GM12878 (cell line): ENCODE data around the gene SLC41A1. TPM values are rescaled to one million over a fixed set of nuclear protein-coding genes. Genes with fewer than 3 reads are reported as not detected.
A peak's percentile ranks its signal among the peaks of the same experiment; 100 is the strongest.

Experiments
- ASH2L ChIP-seq: fragments of 300-600, 200-600 bp; sonication (generic); IDR thresholded peaks from 2 replicates; pipeline ENCODE4 v1.6.1; 2017; ENCODE audit warnings: low read depth, mild to moderate bottlenecking, borderline replicate concordance
- ATF2 ChIP-seq: IDR thresholded peaks from 2 replicates; pipeline ENCODE4 v1.6.1; 2012; ENCODE audit warnings: low read length, inconsistent platforms
- CEBPB ChIP-seq, 2 experiments: fragments of 150-350 bp in 1 of 2; IDR thresholded peaks; 2 replicates each; pipeline ENCODE4 v1.6.1; 2012 to 2014; ENCODE audit warnings: low read depth in 2 of 2, low read length in 2 of 2, borderline replicate concordance in 1 of 2, inconsistent platforms in 1 of 2
- HCFC1 ChIP-seq: fragments of 150-350 bp; IDR thresholded peaks from 2 replicates; pipeline ENCODE4 v1.6.1; 2014; ENCODE audit warnings: low read length
- HDGF ChIP-seq: fragments of 450-650 bp; IDR thresholded peaks from 2 replicates; pipeline ENCODE4 v1.6.1; 2016; ENCODE audit warnings: antibody characterized with exemption
- MXI1 ChIP-seq: fragments of 150-350 bp; IDR thresholded peaks from 2 replicates; pipeline ENCODE4 v1.6.1; 2011; ENCODE audit warnings: low read depth, mild to moderate bottlenecking, inconsistent platforms, low read length, improper control_type of control experiment
- POLR2AphosphoS2 ChIP-seq: IDR thresholded peaks from 2 replicates; pipeline ENCODE4 v1.6.1; 2011; ENCODE audit warnings: low read depth, mild to moderate bottlenecking, low read length, improper control_type of control experiment, moderate library complexity
- RBBP5 ChIP-seq: fragments of 200-600 bp; sonication (generic); conservative IDR thresholded peaks from 2 replicates; pipeline ENCODE4 v1.6.1; 2016
- SP1 ChIP-seq: IDR thresholded peaks from one replicate; pipeline ENCODE4 v1.6.1; 2011; ENCODE audit warnings: low read depth, low read length
- STAT3 ChIP-seq: IDR thresholded peaks from 2 replicates; pipeline ENCODE4 v1.6.1; 2011; ENCODE audit warnings: low read depth, low read length, improper control_type of control experiment
- SUPT20H ChIP-seq: IDR thresholded peaks from 2 replicates; pipeline ENCODE4 v1.6.1; 2011; ENCODE audit warnings: low read depth, mild to moderate bottlenecking, low read length, moderate library complexity, borderline replicate concordance; ENCODE audit not compliant: control insufficient read depth
- WRNIP1 ChIP-seq: IDR thresholded peaks from 2 replicates; pipeline ENCODE4 v1.6.1; 2011; ENCODE audit warnings: low read depth, low read length, improper control_type of control experiment, borderline replicate concordance
- polyA plus RNA-seq, 11 experiments: library from polyadenylated mRNA; depleted of rRNA in 4 of 11; unstranded in 6 of 11; stranded (reverse) in 5 of 11; fragments of >200 nt; fragmentation: Nextera tagmentation in 4 of 11; fragmentation: Illumina TruSeq in 1 of 11; extraction: Ambion mirVana in 4 of 11; extraction: Trizol in 1 of 11; gene quantifications; 1 replicate in 1 of 11; 2 replicates in 10 of 11; pipeline versions ENCODE4 v1.2.1 to v1.2.3, GENCODE V29; 2011 to 2016; ENCODE audit warnings: inconsistent platforms in 2 of 11, missing spikeins in 2 of 11, low read depth in 1 of 11
- total RNA-seq, 4 experiments: library from RNA; depleted of rRNA in 3 of 4; stranded (reverse); fragments of >200 nt in 3 of 4; fragmentation: Illumina TruSeq in 1 of 4; extraction: Trizol in 1 of 4; gene quantifications; 2 replicates each; pipeline versions ENCODE4 v1.2.1 to v1.2.3, GENCODE V29; 2013 to 2021
- TF ChIP-seq, protein P1 (sequence below): IDR thresholded peaks from 2 replicates; pipeline ENCODE4 v1.6.1; 2012; ENCODE audit warnings: improper control_type of control experiment, low read depth, low read length; ENCODE audit not compliant: insufficient replicate concordance
- TF ChIP-seq, protein P2 (sequence below): fragments of 450-650 bp; formaldehyde crosslinking; IDR thresholded peaks from 2 replicates; pipeline ENCODE4 v1.4.0; 2022; ENCODE audit warnings: mild to moderate bottlenecking, moderate library complexity
- TF ChIP-seq, protein P3 (sequence below): fragments of 450-650 bp; formaldehyde crosslinking; IDR thresholded peaks from 2 replicates; pipeline ENCODE4 v1.5.0; 2022; ENCODE audit warnings: mild to moderate bottlenecking, missing genetic modification characterization

Gene SLC41A1
- total and polyA plus RNA-seq, 10 of the 15 experiments (the other 5 are each of a cell fraction or from before 2014, with no cell fraction given) = 0.13 to 11.3 (median 0.42) TPM

- TF ChIP-seq, protein P1, sequence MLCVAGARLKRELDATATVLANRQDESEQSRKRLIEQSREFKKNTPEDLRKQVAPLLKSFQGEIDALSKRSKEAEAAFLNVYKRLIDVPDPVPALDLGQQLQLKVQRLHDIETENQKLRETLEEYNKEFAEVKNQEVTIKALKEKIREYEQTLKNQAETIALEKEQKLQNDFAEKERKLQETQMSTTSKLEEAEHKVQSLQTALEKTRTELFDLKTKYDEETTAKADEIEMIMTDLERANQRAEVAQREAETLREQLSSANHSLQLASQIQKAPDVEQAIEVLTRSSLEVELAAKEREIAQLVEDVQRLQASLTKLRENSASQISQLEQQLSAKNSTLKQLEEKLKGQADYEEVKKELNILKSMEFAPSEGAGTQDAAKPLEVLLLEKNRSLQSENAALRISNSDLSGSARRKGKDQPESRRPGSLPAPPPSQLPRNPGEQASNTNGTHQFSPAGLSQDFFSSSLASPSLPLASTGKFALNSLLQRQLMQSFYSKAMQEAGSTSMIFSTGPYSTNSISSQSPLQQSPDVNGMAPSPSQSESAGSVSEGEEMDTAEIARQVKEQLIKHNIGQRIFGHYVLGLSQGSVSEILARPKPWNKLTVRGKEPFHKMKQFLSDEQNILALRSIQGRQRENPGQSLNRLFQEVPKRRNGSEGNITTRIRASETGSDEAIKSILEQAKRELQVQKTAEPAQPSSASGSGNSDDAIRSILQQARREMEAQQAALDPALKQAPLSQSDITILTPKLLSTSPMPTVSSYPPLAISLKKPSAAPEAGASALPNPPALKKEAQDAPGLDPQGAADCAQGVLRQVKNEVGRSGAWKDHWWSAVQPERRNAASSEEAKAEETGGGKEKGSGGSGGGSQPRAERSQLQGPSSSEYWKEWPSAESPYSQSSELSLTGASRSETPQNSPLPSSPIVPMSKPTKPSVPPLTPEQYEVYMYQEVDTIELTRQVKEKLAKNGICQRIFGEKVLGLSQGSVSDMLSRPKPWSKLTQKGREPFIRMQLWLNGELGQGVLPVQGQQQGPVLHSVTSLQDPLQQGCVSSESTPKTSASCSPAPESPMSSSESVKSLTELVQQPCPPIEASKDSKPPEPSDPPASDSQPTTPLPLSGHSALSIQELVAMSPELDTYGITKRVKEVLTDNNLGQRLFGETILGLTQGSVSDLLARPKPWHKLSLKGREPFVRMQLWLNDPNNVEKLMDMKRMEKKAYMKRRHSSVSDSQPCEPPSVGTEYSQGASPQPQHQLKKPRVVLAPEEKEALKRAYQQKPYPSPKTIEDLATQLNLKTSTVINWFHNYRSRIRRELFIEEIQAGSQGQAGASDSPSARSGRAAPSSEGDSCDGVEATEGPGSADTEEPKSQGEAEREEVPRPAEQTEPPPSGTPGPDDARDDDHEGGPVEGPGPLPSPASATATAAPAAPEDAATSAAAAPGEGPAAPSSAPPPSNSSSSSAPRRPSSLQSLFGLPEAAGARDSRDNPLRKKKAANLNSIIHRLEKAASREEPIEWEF = no peak
- TF ChIP-seq HCFC1 = peak; percentile 99
- TF ChIP-seq SP1 = no peak
- TF ChIP-seq ATF2 = no peak
- TF ChIP-seq, protein P2, sequence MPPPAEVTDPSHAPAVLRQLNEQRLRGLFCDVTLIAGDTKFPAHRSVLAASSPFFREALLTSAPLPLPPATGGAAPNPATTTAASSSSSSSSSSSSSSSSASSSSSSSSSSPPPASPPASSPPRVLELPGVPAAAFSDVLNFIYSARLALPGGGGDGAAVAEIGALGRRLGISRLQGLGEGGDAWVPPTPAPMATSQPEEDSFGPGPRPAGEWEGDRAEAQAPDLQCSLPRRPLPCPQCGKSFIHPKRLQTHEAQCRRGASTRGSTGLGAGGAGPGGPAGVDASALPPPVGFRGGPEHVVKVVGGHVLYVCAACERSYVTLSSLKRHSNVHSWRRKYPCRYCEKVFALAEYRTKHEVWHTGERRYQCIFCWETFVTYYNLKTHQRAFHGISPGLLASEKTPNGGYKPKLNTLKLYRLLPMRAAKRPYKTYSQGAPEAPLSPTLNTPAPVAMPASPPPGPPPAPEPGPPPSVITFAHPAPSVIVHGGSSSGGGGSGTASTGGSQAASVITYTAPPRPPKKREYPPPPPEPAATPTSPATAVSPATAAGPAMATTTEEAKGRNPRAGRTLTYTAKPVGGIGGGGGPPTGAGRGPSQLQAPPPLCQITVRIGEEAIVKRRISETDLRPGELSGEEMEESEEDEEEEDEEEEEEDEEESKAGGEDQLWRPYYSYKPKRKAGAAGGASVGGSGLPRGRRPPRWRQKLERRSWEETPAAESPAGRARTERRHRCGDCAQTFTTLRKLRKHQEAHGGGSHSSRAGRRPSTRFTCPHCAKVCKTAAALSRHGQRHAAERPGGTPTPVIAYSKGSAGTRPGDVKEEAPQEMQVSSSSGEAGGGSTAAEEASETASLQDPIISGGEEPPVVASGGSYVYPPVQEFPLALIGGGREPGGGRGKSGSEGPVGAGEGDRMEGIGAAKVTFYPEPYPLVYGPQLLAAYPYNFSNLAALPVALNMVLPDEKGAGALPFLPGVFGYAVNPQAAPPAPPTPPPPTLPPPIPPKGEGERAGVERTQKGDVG = no peak
- TF ChIP-seq MXI1 = no peak
- TF ChIP-seq, protein P3, sequence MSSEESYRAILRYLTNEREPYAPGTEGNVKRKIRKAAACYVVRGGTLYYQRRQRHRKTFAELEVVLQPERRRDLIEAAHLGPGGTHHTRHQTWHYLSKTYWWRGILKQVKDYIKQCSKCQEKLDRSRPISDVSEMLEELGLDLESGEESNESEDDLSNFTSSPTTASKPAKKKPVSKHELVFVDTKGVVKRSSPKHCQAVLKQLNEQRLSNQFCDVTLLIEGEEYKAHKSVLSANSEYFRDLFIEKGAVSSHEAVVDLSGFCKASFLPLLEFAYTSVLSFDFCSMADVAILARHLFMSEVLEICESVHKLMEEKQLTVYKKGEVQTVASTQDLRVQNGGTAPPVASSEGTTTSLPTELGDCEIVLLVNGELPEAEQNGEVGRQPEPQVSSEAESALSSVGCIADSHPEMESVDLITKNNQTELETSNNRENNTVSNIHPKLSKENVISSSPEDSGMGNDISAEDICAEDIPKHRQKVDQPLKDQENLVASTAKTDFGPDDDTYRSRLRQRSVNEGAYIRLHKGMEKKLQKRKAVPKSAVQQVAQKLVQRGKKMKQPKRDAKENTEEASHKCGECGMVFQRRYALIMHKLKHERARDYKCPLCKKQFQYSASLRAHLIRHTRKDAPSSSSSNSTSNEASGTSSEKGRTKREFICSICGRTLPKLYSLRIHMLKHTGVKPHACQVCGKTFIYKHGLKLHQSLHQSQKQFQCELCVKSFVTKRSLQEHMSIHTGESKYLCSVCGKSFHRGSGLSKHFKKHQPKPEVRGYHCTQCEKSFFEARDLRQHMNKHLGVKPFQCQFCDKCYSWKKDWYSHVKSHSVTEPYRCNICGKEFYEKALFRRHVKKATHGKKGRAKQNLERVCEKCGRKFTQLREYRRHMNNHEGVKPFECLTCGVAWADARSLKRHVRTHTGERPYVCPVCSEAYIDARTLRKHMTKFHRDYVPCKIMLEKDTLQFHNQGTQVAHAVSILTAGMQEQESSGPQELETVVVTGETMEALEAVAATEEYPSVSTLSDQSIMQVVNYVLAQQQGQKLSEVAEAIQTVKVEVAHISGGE (CRISPR knock-in tag) = no peak
- no peak for TF ChIP-seq WRNIP1
- no peak for TF ChIP-seq STAT3
- no peak for TF ChIP-seq CEBPB (IDR thresholded peaks at IDR 0.05; ENCODE audit: borderline replicate concordance in 1 of 2, low read depth in 2 of 2, low read length in 2 of 2)
- TF ChIP-seq RBBP5 = no peak
- peak; percentile 61; the same call in 1 of the 2 replicates for TF ChIP-seq HDGF
- no peak for TF ChIP-seq SUPT20H
- no peak for TF ChIP-seq ASH2L
- TF ChIP-seq POLR2AphosphoS2 = no peak
Measured at GRCh38 chr1:205775015-205775716, 37.8 kb downstream of the SLC41A1 start, which contains the start of gene RAB29 (continued).
